GM12875 (cell line): ENCODE results near the gene VRTN.

ENCODE experiments used
- H3K4me3 ChIP-seq: one replicate; pipeline ENCODE4 v1.5.1; 2011; ENCODE audit warnings: low read depth, low read length, control low read depth
- TF ChIP-seq, protein P1 (sequence below): IDR thresholded peaks from 2 replicates; pipeline ENCODE4 v1.5.1; 2011; ENCODE audit warnings: low read depth, mild to moderate bottlenecking, control low read depth, inconsistent platforms, low read length, moderate library complexity, borderline replicate concordance; ENCODE audit not compliant: insufficient read depth

The VRTN gene, protein sequence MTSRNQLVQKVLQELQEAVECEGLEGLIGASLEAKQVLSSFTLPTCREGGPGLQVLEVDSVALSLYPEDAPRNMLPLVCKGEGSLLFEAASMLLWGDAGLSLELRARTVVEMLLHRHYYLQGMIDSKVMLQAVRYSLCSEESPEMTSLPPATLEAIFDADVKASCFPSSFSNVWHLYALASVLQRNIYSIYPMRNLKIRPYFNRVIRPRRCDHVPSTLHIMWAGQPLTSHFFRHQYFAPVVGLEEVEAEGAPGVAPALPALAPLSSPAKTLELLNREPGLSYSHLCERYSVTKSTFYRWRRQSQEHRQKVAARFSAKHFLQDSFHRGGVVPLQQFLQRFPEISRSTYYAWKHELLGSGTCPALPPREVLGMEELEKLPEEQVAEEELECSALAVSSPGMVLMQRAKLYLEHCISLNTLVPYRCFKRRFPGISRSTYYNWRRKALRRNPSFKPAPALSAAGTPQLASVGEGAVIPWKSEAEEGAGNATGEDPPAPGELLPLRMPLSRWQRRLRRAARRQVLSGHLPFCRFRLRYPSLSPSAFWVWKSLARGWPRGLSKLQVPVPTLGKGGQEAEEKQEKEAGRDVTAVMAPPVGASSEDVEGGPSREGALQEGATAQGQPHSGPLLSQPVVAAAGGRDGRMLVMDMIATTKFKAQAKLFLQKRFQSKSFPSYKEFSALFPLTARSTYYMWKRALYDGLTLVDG

DNA sequence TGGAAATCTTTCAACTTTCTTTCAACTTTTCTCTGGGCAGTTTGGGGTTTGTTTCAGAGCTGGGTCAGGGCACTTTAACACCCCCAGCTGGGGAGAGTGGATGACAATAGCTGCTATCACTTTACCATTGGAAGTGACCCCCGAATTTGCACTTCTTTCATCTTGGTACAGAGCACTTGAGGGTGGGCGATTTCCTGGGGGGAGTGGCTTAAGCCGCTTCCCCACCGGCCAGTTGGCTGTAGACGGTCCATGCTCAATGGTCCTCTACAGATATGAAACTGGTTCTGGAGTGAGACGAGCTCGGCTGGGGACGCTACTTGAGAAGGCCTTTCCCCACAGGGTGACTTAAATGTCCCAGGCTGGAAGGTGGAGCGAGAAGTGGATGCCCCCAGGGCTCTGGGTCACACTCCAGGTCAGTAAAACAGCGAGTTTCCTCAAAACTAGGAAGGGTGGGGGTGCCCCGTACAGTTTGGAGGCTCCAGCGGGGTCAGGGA lies at the start of gene VRTN:
VRTN (plus strand) TSS at position 231 of the 494 bp plus-strand sequence. CDS start 8,313 bp downstream, outside the sequence.
- H3K4me3 ChIP-seq, result no peak within 1 kb of the TSS
- TF ChIP-seq, protein P1, sequence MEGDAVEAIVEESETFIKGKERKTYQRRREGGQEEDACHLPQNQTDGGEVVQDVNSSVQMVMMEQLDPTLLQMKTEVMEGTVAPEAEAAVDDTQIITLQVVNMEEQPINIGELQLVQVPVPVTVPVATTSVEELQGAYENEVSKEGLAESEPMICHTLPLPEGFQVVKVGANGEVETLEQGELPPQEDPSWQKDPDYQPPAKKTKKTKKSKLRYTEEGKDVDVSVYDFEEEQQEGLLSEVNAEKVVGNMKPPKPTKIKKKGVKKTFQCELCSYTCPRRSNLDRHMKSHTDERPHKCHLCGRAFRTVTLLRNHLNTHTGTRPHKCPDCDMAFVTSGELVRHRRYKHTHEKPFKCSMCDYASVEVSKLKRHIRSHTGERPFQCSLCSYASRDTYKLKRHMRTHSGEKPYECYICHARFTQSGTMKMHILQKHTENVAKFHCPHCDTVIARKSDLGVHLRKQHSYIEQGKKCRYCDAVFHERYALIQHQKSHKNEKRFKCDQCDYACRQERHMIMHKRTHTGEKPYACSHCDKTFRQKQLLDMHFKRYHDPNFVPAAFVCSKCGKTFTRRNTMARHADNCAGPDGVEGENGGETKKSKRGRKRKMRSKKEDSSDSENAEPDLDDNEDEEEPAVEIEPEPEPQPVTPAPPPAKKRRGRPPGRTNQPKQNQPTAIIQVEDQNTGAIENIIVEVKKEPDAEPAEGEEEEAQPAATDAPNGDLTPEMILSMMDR, result no peak

DNA sequence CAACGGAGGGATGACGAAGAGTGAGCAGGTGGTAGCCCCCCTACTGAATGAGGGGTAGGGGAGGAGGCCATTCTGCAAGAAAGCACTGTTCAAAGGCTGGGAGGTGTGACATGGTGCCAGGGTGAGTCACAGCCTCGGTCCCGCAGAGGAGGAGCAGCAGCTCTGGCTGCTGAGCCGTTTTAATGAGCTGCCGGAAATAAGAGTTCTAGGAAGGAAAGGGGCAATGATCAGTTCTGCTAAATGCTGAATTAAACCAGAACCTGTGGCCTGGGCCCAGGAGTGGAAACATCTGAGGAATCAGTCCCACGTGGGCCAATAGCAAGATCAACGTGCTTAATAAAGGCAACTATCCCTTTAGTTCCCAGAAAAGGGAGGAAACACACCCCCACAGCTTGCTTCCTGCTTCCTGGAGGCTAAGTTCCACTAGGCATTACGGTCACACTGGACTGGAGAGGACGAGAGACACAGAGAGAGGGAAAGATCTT lies 49.2 kb upstream of the VRTN start:
- H3K4me3 ChIP-seq, result no peak overlapping the region
- TF ChIP-seq, protein P1, result no peak

DNA sequence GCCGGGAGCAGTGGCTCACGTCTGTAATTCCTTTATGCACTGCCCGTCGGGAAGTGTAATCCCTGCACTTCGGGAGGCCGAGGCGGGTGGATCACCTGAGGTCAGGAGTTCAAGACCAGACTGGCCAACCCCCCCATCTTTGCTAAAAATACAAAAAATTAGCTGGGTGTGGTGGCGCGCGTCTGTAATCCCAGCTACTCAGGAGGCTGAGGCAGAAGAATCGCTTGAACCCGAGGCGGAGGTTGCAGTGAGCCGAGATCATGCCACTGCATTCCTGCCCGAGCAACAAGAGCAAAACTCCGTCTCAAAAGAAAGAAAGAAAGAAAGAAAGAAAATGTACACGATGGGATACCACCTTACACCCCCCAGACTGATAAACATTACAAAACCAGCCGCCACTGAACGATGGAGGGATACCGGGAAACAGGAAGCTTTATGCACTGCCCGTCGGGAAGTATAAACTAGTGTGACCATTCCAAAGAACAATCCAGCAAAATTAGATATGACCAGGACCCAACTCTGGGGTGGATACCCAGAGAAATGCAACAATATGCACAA lies 46.6 kb upstream of the VRTN start:
- TF ChIP-seq, protein P1, result no peak
- peak overlapping the region; percentile 91 for H3K4me3 ChIP-seq

DNA sequence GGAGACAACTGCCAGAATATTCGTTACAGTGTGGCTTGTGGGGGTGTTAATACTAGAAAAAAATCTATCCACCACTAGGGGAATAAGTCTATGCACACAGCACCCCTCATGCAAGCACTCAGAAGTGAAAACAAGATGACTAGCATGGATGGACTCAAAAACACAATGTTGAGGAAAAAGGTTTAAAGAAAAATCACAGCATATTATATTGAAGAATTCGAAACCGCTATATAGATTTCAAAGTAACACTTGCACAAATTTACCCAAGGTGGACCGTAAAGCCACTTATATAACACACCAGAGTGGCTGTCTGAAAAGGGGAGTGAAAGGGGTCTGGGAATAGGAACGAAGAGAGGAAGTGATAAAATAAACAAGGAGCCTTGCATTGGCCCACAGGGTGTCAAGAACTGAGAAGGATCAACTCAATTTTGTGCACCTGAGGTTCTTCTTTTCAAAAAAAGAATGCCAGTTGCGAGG lies 46.1 kb upstream of the VRTN start:
- peak overlapping the region; percentile 91 for H3K4me3 ChIP-seq
- TF ChIP-seq, protein P1, result peak; percentile 41; the same call in 1 of the 2 replicates

DNA sequence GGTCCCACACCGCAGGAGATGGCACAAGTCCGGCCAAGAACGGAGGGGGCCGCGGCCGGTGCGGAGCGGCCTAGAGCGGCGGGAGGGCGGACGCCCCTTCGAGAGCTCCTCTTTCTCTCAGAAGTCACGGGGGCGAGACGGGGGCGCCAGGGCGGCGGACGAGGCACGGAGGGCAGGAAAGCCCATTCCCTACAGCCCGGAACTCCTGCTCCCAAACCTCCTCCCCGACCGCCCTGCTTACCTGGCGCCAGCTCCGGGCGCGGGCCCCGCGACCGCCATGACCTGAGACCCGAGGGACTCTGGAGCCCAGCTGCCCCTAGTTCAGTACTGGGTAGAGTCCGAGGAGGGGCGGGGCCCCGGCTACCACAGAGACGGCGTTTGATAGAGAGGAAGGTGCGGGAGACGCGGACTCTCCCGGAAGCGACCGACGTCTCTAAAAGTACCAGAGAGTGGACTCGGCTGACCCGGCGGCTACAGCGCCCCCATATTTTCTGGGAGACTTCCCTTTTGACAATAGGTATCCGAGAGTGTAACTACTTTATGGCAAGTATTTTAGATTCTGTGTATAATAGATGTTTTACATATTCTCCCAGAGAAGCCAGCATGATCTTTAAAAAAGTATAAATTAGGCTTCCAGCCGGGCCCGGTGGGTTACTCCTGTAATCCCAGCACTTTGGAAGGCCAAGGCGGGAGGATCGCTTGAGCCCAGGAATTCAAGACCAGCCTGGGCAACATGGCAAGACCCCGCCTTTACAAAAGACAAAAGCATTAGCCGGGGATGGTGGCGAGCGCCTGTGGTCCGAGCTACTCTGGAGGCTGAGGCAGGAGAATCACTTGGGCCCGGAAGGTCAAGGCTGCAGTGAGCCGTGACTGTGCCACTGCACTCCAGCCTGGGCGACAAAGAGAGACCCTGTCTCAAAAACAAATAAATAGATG lies 45.4 kb upstream of the VRTN start, which contains the start of gene ABCD4:
ABCD4 (minus strand) TSS at position 301 of the 936 bp plus-strand sequence; CDS start at position 279, 22 bp downstream.
- TF ChIP-seq, protein P1, result peak; percentile 47; the same call in 1 of the 2 replicates
- H3K4me3 ChIP-seq, result peak within 1 kb of the TSS; percentile 91

DNA sequence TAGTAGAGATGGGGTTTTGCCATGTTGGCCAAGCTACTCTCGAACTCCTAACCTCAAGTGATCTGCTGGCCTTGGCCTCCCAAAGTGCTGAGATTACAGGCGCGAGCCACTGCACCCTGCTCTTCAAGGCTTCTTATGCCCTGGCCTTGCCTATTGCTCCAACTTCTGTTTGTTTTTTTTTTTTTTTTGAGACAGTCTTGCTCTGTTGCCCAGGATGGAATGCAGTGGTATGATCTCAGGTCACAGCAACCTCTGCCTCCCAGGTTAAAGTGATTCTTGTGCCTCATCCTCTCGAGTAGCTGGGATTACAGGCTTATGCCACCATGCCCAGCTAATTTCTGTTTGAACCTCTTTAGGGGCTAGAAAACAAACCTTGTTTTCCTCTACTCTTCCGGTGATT lies 39.6 kb upstream of the VRTN start:
- H3K4me3 ChIP-seq, result no peak overlapping the region
- TF ChIP-seq, protein P1, result no peak
